ENCODE data around the gene IGDCC3. TPM values are rescaled to one million over a fixed set of nuclear protein-coding genes. Genes with fewer than 3 reads are reported as not detected.

The IGDCC3 gene
- total and polyA plus RNA-seq, 10 of the 15 experiments (the other 5 are each of a cell fraction or from before 2014, with no cell fraction given), result 0.10 to 0.20 (median 0.15) TPM; not detected in 7

- no peak for TF ChIP-seq EED (IDR thresholded peaks at IDR 0.05; ENCODE audit: low read depth)
- no peak for TF ChIP-seq KAT2A (conservative IDR thresholded peaks at IDR 0.05; ENCODE audit: control insufficient read depth, low read depth, low read length)
These were observed 45.2 kb downstream of the IGDCC3 start (continued) for GRCh38 chr15:65332391-65333147.

GRCh38 chr15:65331811-65332210 is 46.0 kb downstream of the IGDCC3 start:
- Histone ChIP-seq H3K4me3 (no peak overlapping the region), H3K79me2 (ENCODE audit: control insufficient read depth, insufficient read depth, low read length) (no peaks in the 10 kb centered on the region), H3K36me3 (ENCODE audit: control insufficient read depth in 2 of 2, insufficient read depth in 2 of 2, low read length in 1 of 2) (no peaks in the 10 kb centered on the region), H3K4me1 (ENCODE audit: control insufficient read depth, insufficient read depth, low read length) (peaks cover 3% of the 10 kb centered on the region), H3K27ac (ENCODE audit: control insufficient read depth, insufficient read depth) (no peak overlapping the region), H2AFZ (ENCODE audit: control insufficient read depth, low read depth, low read length) (no peak overlapping the region), H3K9ac (ENCODE audit: control insufficient read depth, insufficient read depth, low read length) (no peak overlapping the region), H3K27me3 (replicated peaks in 1 of 2; ENCODE audit: control insufficient read depth in 2 of 2, insufficient read depth in 2 of 2, low read length in 1 of 2) (no peaks in the 10 kb centered on the region), H3K4me2 (ENCODE audit: control insufficient read depth, insufficient read depth) (no peak overlapping the region), H3K9me3 (replicated peaks; ENCODE audit: control insufficient read depth, insufficient read depth, low read length) (no peaks in the 10 kb centered on the region), H4K20me1 (ENCODE audit: control insufficient read depth, insufficient read depth) (no peaks in the 10 kb centered on the region)
- ATAC-seq (no peak), FAIRE-seq (no peak), DNase-seq (ENCODE audit: low read depth, low spot score) (no peak)
- in situ Hi-C loops (cut with MboI), result no loop called here
- ChIA-PET SMC1A (ENCODE audit: uncharacterized antibody, unreplicated experiment) (no interaction called here), RAD21 (ENCODE audit: unreplicated experiment) (no interaction called here), CTCF (no interaction called here), POLR2A (no interaction called here)
- 17% methylated on average over 6 of the region's 7 CpGs for WGBS (ENCODE audit: insufficient coverage, insufficient replicate concordance, low lambda C conversion rate, missing lambda C conversion rate)
- BruUV-seq (replicated peaks), result no TSS peak
- intact Hi-C loops (cut with micrococcal nuclease; ENCODE audit: unreplicated experiment), result no loop called here
- TF ChIP-seq FOS (IDR thresholded peaks at IDR 0.05; ENCODE audit: borderline replicate concordance, extremely low read depth, insufficient read length) (no peak), MAX (IDR thresholded peaks at IDR 0.05; ENCODE audit: low read depth, low read length) (no peak), ZNF217 (IDR thresholded peaks at IDR 0.05) (no peak)
